ENCODE data around the gene LIME1. TPM values are rescaled to one million over a fixed set of nuclear protein-coding genes. Genes with fewer than 3 reads are reported as not detected.

LIME1 gene
- total RNA-seq, 1 experiment from 2014 or later = 5.8 TPM

GRCh38 chr20:63749597-63750508 lies 13.4 kb downstream of the LIME1 start:
- no peak for DNase-seq (ENCODE audit: low read depth)

- DNase-seq (ENCODE audit: low read depth) = no peak
These were observed 14.5 kb downstream of the LIME1 start for GRCh38 chr20:63750807-63751470.

- DNase-seq (ENCODE audit: low read depth) = no peak
These were observed 15.2 kb downstream of the LIME1 start for GRCh38 chr20:63751471-63752271.

GRCh38 chr20:63752411-63753101 lies 16.1 kb downstream of the LIME1 start:
- DNase-seq (ENCODE audit: low read depth) = no peak

GRCh38 chr20:63753381-63753780 lies 16.9 kb downstream of the LIME1 start:
- DNase-seq (ENCODE audit: low read depth) = no peak

- no peak for DNase-seq (ENCODE audit: low read depth)
These were observed 17.5 kb downstream of the LIME1 start for GRCh38 chr20:63754008-63754407.

- no peak for DNase-seq (ENCODE audit: low read depth)
These were observed 19.6 kb downstream of the LIME1 start for GRCh38 chr20:63755933-63756647.

- no peak for DNase-seq (ENCODE audit: low read depth)
These were observed 20.2 kb downstream of the LIME1 start for GRCh38 chr20:63756648-63756991.

GRCh38 chr20:63758152-63758551 lies 21.7 kb downstream of the LIME1 start:
- DNase-seq (ENCODE audit: low read depth) = no peak

- no peak for DNase-seq (ENCODE audit: low read depth)
These were observed 23.0 kb downstream of the LIME1 start for GRCh38 chr20:63759377-63759901.

GRCh38 chr20:63765082-63765873 lies 28.8 kb downstream of the LIME1 start:
- no peak for DNase-seq (ENCODE audit: low read depth)

- DNase-seq (ENCODE audit: low read depth) = no peak
These were observed 29.4 kb downstream of the LIME1 start for GRCh38 chr20:63765902-63766301.

- no peak for DNase-seq (ENCODE audit: low read depth)
These were observed 30.4 kb downstream of the LIME1 start for GRCh38 chr20:63766695-63767426.

GRCh38 chr20:63767456-63767855 lies 31.0 kb downstream of the LIME1 start:
- no peak for DNase-seq (ENCODE audit: low read depth)

- DNase-seq (ENCODE audit: low read depth) = no peak
These were observed 31.4 kb downstream of the LIME1 start for GRCh38 chr20:63767886-63768285.

- DNase-seq (ENCODE audit: low read depth) = no peak
These were observed 32.4 kb downstream of the LIME1 start for GRCh38 chr20:63768591-63769515.

GRCh38 chr20:63769891-63770474 lies 33.5 kb downstream of the LIME1 start:
- no peak for DNase-seq (ENCODE audit: low read depth)
